Measurements from ENCODE around the gene KRTAP5-4. TPM values are rescaled to one million over a fixed set of nuclear protein-coding genes. Genes with fewer than 3 reads are reported as not detected.
"Not testable (repeated sequence)": the region's sequence is repeated elsewhere in the genome, so short reads cannot be mapped to it uniquely, and the experiment has no call there.

KRTAP5-4 gene
- polyA plus RNA-seq, 4 donors, result not detected

DNA sequence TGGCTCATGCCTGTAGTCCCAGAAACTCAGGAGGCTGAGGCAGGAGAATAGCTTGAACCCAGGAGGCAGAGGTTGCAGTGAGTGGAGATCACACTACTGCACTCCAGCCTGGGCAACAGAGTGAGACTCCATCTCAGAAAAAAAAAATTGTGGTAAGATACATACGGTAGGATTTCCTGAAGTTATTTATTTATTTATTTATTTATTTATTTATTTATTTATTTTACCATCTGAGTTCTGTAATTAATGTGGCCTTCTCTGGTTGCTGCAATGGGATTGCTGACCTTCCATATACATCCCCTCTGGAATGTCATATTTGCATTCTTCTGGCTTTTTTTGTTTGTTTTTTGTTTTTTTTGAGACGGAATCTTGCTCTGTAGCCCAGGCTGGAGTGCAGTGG, 39.0 kb downstream of the KRTAP5-4 start:
- H3K27me3 ChIP-seq (ENCODE audit: control insufficient read depth in 3 of 3, insufficient read depth in 3 of 3, low read length in 3 of 3); H3K36me3 ChIP-seq (ENCODE audit: control insufficient read depth in 3 of 3, insufficient read depth in 2 of 3, low read depth in 1 of 3, low read length in 3 of 3); H3K4me3 ChIP-seq (ENCODE audit: low read depth in 1 of 3, low read length in 3 of 3); DNase-seq; H3K27ac ChIP-seq (ENCODE audit: low read depth in 1 of 3, low read length in 2 of 3); FAIRE-seq; H3K4me1 ChIP-seq (ENCODE audit: control insufficient read depth in 3 of 3, insufficient read depth in 2 of 3, low read depth in 1 of 3, low read length in 2 of 3): not testable (repeated sequence)
- 74 to 85% (median 77%) methylated on average over 2 of the region's 2 CpGs for WGBS, 3 donors
- H3K9me3 ChIP-seq (ENCODE audit: control insufficient read depth in 2 of 2, insufficient read depth in 1 of 2, low read depth in 1 of 2, low read length in 1 of 2), result peaks cover 0 to 21% of the 10 kb centered on the region in 2 donors

DNA sequence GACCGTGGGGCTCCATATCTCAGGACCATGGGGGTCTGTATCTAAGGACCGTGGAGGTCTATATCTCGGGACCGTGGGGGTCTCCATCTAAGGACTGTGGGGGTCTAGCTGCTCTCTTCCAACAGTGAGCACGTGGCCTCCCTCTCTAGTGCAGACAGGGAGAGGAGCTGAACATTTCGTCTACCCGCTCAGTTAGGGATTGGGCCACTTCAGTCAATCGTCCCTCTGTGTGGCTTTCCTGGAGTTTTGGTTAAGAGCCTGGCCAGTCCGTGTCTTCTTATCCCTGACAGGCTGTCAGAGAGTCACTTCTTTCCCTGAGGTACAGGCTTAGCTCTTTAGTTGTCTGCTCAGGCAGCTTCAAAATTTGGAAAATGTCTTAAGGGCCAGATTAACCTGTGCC, 40.0 kb downstream of the KRTAP5-4 start:
- FAIRE-seq, result no peak
- 86 to 89% (median 87%) methylated on average over 9 of the region's 9 CpGs for WGBS, 3 donors

DNA sequence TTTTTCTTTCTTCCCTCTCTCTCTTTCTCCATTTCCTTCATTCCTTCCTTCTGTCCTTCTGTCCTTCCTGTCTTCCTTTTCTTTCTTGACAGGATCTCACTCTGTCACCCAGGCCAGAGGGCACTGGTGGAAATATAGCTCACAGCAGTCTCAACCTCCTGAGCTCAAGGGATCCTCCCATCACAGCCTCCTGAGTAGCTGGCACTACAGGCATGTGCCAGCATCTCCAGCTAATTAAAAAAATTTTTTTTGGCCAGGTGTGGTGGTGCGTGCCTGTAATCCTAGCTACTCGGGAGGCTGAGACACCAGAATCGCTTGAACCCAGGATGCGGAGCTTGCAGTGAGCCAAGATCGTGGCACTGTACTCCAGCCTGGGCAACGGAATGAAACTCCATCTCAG, 45.1 kb downstream of the KRTAP5-4 start:
- H3K4me1 ChIP-seq (ENCODE audit: control insufficient read depth in 3 of 3, insufficient read depth in 2 of 3, low read depth in 1 of 3, low read length in 2 of 3), result peaks cover 0 to 17% (median 2%) of the 10 kb centered on the region in 3 donors
- no peak overlapping the region for H3K4me3 ChIP-seq (ENCODE audit: low read depth in 1 of 3, low read length in 3 of 3)
- H3K9me3 ChIP-seq (ENCODE audit: control insufficient read depth in 2 of 2, insufficient read depth in 1 of 2, low read depth in 1 of 2, low read length in 1 of 2), result peaks cover 0 to 19% of the 10 kb centered on the region in 2 donors
- DNase-seq (no peak), FAIRE-seq (no peak)
- H3K27ac ChIP-seq (ENCODE audit: low read depth in 1 of 3, low read length in 2 of 3), result no peak overlapping the region
- peaks cover 0 to 2% (median 0%) of the 10 kb centered on the region in 3 donors for H3K36me3 ChIP-seq (ENCODE audit: control insufficient read depth in 3 of 3, insufficient read depth in 2 of 3, low read depth in 1 of 3, low read length in 3 of 3)
- H3K27me3 ChIP-seq (ENCODE audit: control insufficient read depth in 3 of 3, insufficient read depth in 3 of 3, low read length in 3 of 3), result peaks cover 0 to 14% (median 0%) of the 10 kb centered on the region in 3 donors
- WGBS, 3 donors, result 79 to 85% (median 79%) methylated on average over 6 of the region's 6 CpGs

More for the DNA sequence above, 40.0 kb downstream of the KRTAP5-4 start:
- Histone ChIP-seq H3K4me3 (ENCODE audit: low read depth in 1 of 3, low read length in 3 of 3) (no peak overlapping the region), H3K27me3 (ENCODE audit: control insufficient read depth in 3 of 3, insufficient read depth in 3 of 3, low read length in 3 of 3) (no peaks in the 10 kb centered on the region), H3K9me3 (ENCODE audit: control insufficient read depth in 2 of 2, insufficient read depth in 1 of 2, low read depth in 1 of 2, low read length in 1 of 2) (peaks cover 0 to 21% of the 10 kb centered on the region in 2 donors), H3K36me3 (ENCODE audit: control insufficient read depth in 3 of 3, insufficient read depth in 2 of 3, low read depth in 1 of 3, low read length in 3 of 3) (peaks cover 0 to 6% (median 0%) of the 10 kb centered on the region in 3 donors), H3K4me1 (ENCODE audit: control insufficient read depth in 3 of 3, insufficient read depth in 2 of 3, low read depth in 1 of 3, low read length in 2 of 3) (no peaks in the 10 kb centered on the region), H3K27ac (ENCODE audit: low read depth in 1 of 3, low read length in 2 of 3) (no peak overlapping the region)
- no peak for DNase-seq

DNA sequence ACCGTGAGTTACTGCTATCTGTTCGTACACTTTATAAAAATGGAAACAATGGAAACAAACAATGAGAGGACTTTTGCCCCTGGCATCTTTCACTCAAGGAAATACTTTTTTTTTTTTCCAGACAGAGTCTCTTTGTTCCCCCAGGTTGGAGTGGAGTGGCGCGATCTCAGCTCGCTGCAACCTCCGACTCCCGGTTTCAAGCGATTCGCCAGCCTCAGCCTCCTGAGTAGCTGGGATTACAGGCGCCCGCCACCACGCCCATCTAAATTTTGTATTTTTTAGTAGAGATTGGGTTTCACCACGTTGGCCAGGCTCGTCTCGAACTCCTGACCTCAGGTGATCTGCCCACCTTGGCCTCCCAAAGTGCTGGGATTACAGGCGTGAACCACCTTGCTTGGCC, 46.2 kb downstream of the KRTAP5-4 start:
- not testable (repeated sequence) for H3K27ac ChIP-seq (ENCODE audit: low read depth in 1 of 3, low read length in 2 of 3); H3K36me3 ChIP-seq (ENCODE audit: control insufficient read depth in 3 of 3, insufficient read depth in 2 of 3, low read depth in 1 of 3, low read length in 3 of 3); DNase-seq; FAIRE-seq; H3K4me3 ChIP-seq (ENCODE audit: low read depth in 1 of 3, low read length in 3 of 3)
- Histone ChIP-seq H3K9me3 (ENCODE audit: control insufficient read depth in 2 of 2, insufficient read depth in 1 of 2, low read depth in 1 of 2, low read length in 1 of 2) (peaks cover 0 to 13% of the 10 kb centered on the region in 2 donors), H3K4me1 (ENCODE audit: control insufficient read depth in 3 of 3, insufficient read depth in 2 of 3, low read depth in 1 of 3, low read length in 2 of 3) (peaks cover 0 to 20% (median 2%) of the 10 kb centered on the region in 3 donors), H3K27me3 (ENCODE audit: control insufficient read depth in 3 of 3, insufficient read depth in 3 of 3, low read length in 3 of 3) (peaks cover 0 to 14% (median 0%) of the 10 kb centered on the region in 3 donors)
- WGBS, 3 donors, result 26 to 59% (median 42%) methylated on average over 16 of the region's 16 CpGs

DNA sequence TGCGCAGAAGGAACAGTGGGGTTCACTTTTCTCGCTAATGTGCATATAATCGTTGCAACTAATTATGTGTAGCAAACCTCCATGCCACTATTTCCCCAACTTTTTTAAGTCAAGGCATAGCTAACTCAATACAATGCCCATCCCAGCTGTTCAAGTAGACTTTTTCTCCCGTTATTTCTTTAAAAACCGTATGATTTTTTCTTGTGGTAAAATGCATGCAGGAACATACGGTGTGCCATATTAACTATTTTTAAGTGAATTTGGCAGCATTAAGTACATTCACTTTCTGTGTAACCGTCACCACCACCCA, 47.0 kb downstream of the KRTAP5-4 start:
- 6 to 13% (median 8%) methylated on average over 7 of the region's 7 CpGs for WGBS, 3 donors
- no peak overlapping the region for H3K27ac ChIP-seq (ENCODE audit: low read depth in 1 of 3, low read length in 2 of 3)
- H3K4me3 ChIP-seq (ENCODE audit: low read depth in 1 of 3, low read length in 3 of 3), result no peak overlapping the region
- peaks cover 0 to 10% of the 10 kb centered on the region in 2 donors for H3K9me3 ChIP-seq (ENCODE audit: control insufficient read depth in 2 of 2, insufficient read depth in 1 of 2, low read depth in 1 of 2, low read length in 1 of 2)
- H3K36me3 ChIP-seq (ENCODE audit: control insufficient read depth in 3 of 3, insufficient read depth in 2 of 3, low read depth in 1 of 3, low read length in 3 of 3), result peaks cover 0 to 4% (median 0%) of the 10 kb centered on the region in 3 donors
- no peak for FAIRE-seq
- H3K4me1 ChIP-seq (ENCODE audit: control insufficient read depth in 3 of 3, insufficient read depth in 2 of 3, low read depth in 1 of 3, low read length in 2 of 3), result peaks cover 0 to 29% (median 2%) of the 10 kb centered on the region in 3 donors
- H3K27me3 ChIP-seq (ENCODE audit: control insufficient read depth in 3 of 3, insufficient read depth in 3 of 3, low read length in 3 of 3), result peaks cover 0 to 14% (median 0%) of the 10 kb centered on the region in 3 donors
- DNase-seq, result no peak

DNA sequence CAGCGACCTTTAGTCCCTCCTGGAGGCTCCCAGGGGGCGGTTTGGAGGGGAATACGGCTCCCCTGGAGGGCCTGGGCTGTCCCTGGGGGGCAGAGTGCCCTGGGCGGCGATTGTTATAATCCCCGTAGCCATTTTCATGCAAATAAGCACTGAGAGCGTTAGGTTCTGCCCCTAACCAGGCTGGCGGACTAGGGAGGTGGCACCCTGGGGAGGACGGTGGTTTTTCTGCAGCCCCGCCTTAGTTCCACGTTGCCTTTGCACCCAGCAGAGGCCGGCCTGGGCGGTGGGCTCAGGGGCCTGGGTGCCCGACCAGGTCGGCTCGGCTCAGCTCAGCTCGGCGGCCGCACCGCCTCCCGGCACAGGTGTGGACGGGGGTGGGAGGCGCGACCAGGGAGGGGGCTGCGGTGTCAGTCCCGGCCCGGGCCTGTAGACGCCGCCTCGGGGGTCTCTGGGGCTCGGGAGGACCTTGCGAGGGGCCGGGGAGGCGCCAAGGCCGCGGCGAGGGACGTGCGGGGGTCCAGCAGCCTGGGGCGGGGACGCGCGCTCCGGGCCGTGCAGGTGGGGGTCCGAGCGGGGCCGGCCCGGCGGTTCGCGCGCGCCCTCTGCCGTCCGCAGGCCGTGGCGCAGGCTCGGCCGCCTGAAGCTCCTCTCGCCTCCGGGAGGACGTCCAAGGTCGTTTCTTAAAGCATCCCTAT, 47.6 kb downstream of the KRTAP5-4 start:
- DNase-seq (peak; percentile 73 to 81), FAIRE-seq (no peak)
- peaks cover 0 to 8% of the 10 kb centered on the region in 2 donors for H3K9me3 ChIP-seq (ENCODE audit: control insufficient read depth in 2 of 2, insufficient read depth in 1 of 2, low read depth in 1 of 2, low read length in 1 of 2)
- H3K36me3 ChIP-seq (ENCODE audit: control insufficient read depth in 3 of 3, insufficient read depth in 2 of 3, low read depth in 1 of 3, low read length in 3 of 3), result peaks cover 0 to 9% (median 0%) of the 10 kb centered on the region in 3 donors
- H3K27me3 ChIP-seq (ENCODE audit: control insufficient read depth in 3 of 3, insufficient read depth in 3 of 3, low read length in 3 of 3), result peaks cover 0 to 14% (median 0%) of the 10 kb centered on the region in 3 donors
- H3K27ac ChIP-seq (ENCODE audit: low read depth in 1 of 3, low read length in 2 of 3), result peak overlapping the region; percentile 71 to 96 (median 88)
- peak overlapping the region; percentile 48 to 76 (median 54) for H3K4me3 ChIP-seq (ENCODE audit: low read depth in 1 of 3, low read length in 3 of 3)
- 0 to 1% (median 1%) methylated on average over 35 to 64 of the region's 64 CpGs for WGBS, 3 donors
- peaks cover 0 to 34% (median 2%) of the 10 kb centered on the region in 3 donors for H3K4me1 ChIP-seq (ENCODE audit: control insufficient read depth in 3 of 3, insufficient read depth in 2 of 3, low read depth in 1 of 3, low read length in 2 of 3)

DNA sequence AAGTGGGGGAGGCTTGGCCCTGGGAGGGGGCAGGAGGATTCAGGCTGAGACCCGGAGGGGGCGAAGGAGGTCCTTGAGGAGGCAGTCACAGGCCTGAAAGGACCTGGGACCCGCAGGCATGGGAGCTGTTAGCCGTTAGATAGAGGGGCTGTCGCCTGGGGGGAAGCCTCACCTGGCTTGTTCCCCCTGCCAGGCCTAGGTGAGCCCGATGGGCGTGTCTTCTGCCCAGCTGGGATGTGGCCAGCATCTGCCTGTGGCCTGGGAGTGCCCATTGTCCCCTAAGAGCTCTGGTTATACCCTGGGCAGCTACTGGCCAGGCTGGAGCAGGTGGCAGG, 48.1 kb downstream of the KRTAP5-4 start:
- Histone ChIP-seq H3K4me1 (ENCODE audit: control insufficient read depth in 3 of 3, insufficient read depth in 2 of 3, low read depth in 1 of 3, low read length in 2 of 3) (peaks cover 0 to 39% (median 2%) of the 10 kb centered on the region in 3 donors), H3K9me3 (ENCODE audit: control insufficient read depth in 2 of 2, insufficient read depth in 1 of 2, low read depth in 1 of 2, low read length in 1 of 2) (peaks cover 0 to 8% of the 10 kb centered on the region in 2 donors), H3K4me3 (ENCODE audit: low read depth in 1 of 3, low read length in 3 of 3) (peak overlapping the region; percentile 48 to 76 (median 61)), H3K36me3 (ENCODE audit: control insufficient read depth in 3 of 3, insufficient read depth in 2 of 3, low read depth in 1 of 3, low read length in 3 of 3) (peaks cover 0 to 14% (median 0%) of the 10 kb centered on the region in 3 donors), H3K27me3 (ENCODE audit: control insufficient read depth in 3 of 3, insufficient read depth in 3 of 3, low read length in 3 of 3) (peaks cover 0 to 14% (median 0%) of the 10 kb centered on the region in 3 donors), H3K27ac (ENCODE audit: low read depth in 1 of 3, low read length in 2 of 3) (peak overlapping the region; percentile 71 to 96 (median 88))
- 0 to 8% (median 3%) methylated on average over 5 to 7 of the region's 7 CpGs for WGBS, 3 donors
- peak in 1 of 2 donors; percentile 85 for DNase-seq
- no peak for FAIRE-seq

DNA sequence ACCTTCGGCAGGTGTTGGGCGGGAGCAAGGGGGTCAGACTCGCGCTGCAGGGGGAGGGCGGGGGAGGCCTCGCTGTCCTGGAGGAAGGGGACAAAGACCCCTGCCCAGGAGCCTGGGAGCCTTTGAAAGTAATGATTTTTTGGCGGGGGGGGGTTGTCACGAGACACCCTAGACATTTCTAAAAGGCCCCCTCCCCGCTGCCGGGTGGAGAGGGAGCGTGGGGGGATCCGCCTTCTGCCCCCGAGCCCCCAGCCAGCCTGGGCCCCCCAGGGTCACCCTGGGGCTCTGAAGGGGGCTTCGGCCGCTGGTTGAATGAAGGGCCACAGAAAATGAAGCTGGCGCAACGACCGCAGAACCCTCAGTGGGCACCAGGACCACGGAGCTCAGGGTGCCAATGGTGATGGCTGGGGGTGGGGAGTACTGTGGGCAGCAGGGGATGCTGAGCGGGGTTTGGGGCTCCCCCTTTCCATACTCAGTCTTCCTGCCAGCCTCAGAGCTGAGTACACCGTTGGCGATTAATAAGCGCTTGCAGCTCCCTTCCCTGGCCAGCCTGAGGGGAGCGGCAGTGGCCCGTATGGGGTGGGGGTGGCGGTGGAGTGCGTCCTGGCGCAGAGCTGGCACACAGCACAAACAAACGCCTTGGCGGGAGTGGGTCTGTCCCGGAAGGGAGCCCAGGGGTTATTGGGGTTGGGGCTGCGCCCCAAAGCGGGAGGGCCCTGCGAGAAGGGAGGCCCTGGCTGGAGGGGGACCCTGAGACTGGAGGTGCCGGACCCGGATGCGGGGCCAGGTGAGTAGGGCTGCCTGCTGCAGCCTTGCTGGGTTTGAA, 48.6 kb downstream of the KRTAP5-4 start:
- peaks cover 0 to 3% of the 10 kb centered on the region in 2 donors for H3K9me3 ChIP-seq (ENCODE audit: control insufficient read depth in 2 of 2, insufficient read depth in 1 of 2, low read depth in 1 of 2, low read length in 1 of 2)
- peaks cover 0 to 45% (median 2%) of the 10 kb centered on the region in 3 donors for H3K4me1 ChIP-seq (ENCODE audit: control insufficient read depth in 3 of 3, insufficient read depth in 2 of 3, low read depth in 1 of 3, low read length in 2 of 3)
- DNase-seq (peak; percentile 59 to 74), FAIRE-seq (no peak)
- H3K27me3 ChIP-seq (ENCODE audit: control insufficient read depth in 3 of 3, insufficient read depth in 3 of 3, low read length in 3 of 3), result peaks cover 0 to 14% (median 0%) of the 10 kb centered on the region in 3 donors
- WGBS, 3 donors, result 1 to 6% (median 4%) methylated on average over 21 to 36 of the region's 37 CpGs
- peak overlapping the region; percentile 48 to 76 (median 61) for H3K4me3 ChIP-seq (ENCODE audit: low read depth in 1 of 3, low read length in 3 of 3)
- H3K36me3 ChIP-seq (ENCODE audit: control insufficient read depth in 3 of 3, insufficient read depth in 2 of 3, low read depth in 1 of 3, low read length in 3 of 3), result peaks cover 0 to 19% (median 0%) of the 10 kb centered on the region in 3 donors
- peak overlapping the region; percentile 71 to 96 (median 88) for H3K27ac ChIP-seq (ENCODE audit: low read depth in 1 of 3, low read length in 2 of 3)

Measured in small intestine (tissue), 7 donors.